Upper lobe of left lung (tissue), 4 donors: Measurements from ENCODE around the gene KLF6.

Source experiments
- POLR2AphosphoS5 ChIP-seq, 2 donors: sonication (generic); formaldehyde crosslinking; IDR thresholded peaks; one replicate each; pipeline ENCODE4 v1.5.1; 2017; ENCODE audit warnings: antibody characterized with exemption in 2 of 2
- TF ChIP-seq, protein P1 (sequence below), 6 experiments: fragments of 450-650 bp in 4 of 6; fragments of 200-600 bp in 2 of 6; sonication (generic) in 2 of 6; IDR thresholded peaks; one replicate each; pipeline ENCODE4 v1.5.1; 2016 to 2019; ENCODE audit warnings: antibody characterized with exemption in 6 of 6

DNA sequence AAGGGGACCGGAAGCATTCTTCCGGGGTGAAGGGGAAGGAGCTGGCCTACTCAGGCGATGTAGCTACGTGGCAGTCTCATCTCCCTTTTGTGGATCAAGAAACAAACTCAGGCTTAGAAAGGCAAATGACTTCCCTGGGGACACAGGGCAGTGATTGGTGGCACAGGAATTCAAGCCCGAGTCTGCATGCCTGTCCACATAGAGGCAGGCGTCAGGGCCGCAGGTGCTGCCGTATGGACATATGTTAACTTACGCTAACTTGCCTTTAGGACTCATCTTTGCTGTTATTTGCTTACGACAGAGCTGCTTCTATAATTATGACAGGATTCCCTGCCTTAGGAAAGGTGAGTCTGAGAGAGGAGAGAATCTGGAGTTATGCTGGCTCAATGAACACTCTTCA is 42.3 kb upstream of the KLF6 start:
- TF ChIP-seq, protein P1, sequence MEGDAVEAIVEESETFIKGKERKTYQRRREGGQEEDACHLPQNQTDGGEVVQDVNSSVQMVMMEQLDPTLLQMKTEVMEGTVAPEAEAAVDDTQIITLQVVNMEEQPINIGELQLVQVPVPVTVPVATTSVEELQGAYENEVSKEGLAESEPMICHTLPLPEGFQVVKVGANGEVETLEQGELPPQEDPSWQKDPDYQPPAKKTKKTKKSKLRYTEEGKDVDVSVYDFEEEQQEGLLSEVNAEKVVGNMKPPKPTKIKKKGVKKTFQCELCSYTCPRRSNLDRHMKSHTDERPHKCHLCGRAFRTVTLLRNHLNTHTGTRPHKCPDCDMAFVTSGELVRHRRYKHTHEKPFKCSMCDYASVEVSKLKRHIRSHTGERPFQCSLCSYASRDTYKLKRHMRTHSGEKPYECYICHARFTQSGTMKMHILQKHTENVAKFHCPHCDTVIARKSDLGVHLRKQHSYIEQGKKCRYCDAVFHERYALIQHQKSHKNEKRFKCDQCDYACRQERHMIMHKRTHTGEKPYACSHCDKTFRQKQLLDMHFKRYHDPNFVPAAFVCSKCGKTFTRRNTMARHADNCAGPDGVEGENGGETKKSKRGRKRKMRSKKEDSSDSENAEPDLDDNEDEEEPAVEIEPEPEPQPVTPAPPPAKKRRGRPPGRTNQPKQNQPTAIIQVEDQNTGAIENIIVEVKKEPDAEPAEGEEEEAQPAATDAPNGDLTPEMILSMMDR (IDR thresholded peaks at IDR 0.05) = no peak
- TF ChIP-seq POLR2AphosphoS5 (IDR thresholded peaks at IDR 0.05) = no peak
